Ectodermal cell (in vitro differentiated cells): ENCODE results near the gene UNKL.

Source experiments
- H3K27ac ChIP-seq: 2 replicates; pipeline ENCODE4 v1.7.0; 2013; ENCODE audit warnings: mild to moderate bottlenecking, low read depth, low read length; ENCODE audit not compliant: insufficient read depth, poor library complexity, severe bottlenecking
- H3K27me3 ChIP-seq: 2 replicates; pipeline ENCODE4 v1.7.0; 2013; ENCODE audit warnings: mild to moderate bottlenecking, low read length; ENCODE audit not compliant: insufficient read depth, control insufficient read depth, poor library complexity, severe bottlenecking
- H3K36me3 ChIP-seq: one replicate; pipeline ENCODE4 v1.7.0; 2013; ENCODE audit warnings: low read length; ENCODE audit not compliant: control insufficient read depth, insufficient read depth
- H3K4me1 ChIP-seq: one replicate; pipeline ENCODE4 v1.7.0; 2013; ENCODE audit warnings: low read length; ENCODE audit not compliant: control insufficient read depth, insufficient read depth
- H3K4me3 ChIP-seq: 2 replicates; pipeline ENCODE4 v1.7.0; 2013; ENCODE audit warnings: low read depth, low read length, control low read depth; ENCODE audit not compliant: insufficient read depth
- H3K9me3 ChIP-seq: 2 replicates; pipeline ENCODE4 v1.7.0; 2013; ENCODE audit warnings: mild to moderate bottlenecking, low read length, moderate library complexity; ENCODE audit not compliant: control insufficient read depth
- WGBS, 2 experiments: methylation state at CpG; one replicate each; pipeline ENCODE4 v1.1.7; 2013; ENCODE audit warnings: missing lambda C conversion rate in 2 of 2; 5-methylcytosine and 5-hydroxymethylcytosine counted together

The UNKL gene

DNA sequence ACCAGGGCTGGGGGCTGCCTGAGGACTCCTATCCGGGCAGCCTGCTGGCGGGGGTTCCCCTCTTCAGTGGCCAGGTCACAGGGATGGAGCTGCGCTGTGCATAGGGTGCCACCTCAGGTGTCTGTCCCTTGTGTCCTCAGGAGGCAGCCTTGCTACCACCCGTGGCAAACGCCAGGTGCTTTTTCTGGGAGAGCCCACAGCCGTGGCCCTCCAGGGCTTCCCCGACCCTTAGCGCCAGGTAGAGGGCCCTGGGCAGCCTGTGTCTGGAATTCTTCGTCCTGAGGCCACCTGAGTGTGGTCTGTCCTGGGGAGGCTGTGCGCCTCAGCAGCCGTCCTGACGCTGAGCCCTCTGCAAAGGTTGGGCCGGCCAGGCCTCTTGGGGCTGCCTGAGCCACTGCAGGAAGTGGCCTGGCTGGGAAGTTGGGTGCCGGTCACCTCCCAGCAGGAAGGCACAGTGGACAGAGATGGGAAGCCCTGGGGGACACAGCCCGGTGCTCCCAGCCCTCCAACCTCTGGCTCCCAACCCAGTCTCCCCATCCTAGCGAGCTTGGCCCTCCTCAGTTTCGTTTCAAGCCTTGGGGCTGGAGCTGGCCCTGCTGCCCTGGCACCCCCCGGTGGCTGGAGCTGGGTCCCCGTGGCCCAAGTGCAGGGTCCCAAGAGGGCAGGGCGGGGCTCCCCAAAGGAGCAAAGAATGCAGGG lies 88.7 kb downstream of the UNKL start:
- WGBS, 2 experiments = 87 to 89% methylated on average over 20 of the region's 20 CpGs
- Histone ChIP-seq H3K4me3 (no peak overlapping the region), H3K9me3 (no peaks in the 10 kb centered on the region), H3K36me3 (peaks cover 6% of the 10 kb centered on the region), H3K27me3 (peaks cover 6% of the 10 kb centered on the region), H3K27ac (no peak overlapping the region), H3K4me1 (no peaks in the 10 kb centered on the region)

DNA sequence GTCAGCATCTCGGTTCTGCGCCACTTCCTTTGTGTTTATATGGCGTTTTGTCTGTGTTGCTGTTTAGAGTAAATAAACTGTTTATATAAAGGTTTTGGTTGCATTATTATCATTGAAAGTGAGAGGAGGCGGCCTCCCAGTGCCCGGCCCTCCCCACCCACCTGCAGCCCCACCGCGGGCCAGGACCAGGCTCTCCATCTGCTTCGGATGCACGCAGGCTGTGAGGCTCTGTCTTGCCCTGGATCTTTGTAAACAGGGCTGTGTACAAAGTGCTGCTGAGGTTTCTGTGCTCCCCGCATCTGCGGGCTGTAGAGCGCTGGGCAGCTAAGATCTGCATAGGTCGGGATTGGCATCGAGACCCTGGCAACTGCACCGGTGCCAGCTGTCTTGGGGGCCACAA lies 89.2 kb downstream of the UNKL start:
- Histone ChIP-seq H3K4me3 (no peak overlapping the region), H3K36me3 (peaks cover 12% of the 10 kb centered on the region), H3K27ac (no peak overlapping the region), H3K9me3 (no peaks in the 10 kb centered on the region), H3K27me3 (peaks cover under 1% of the 10 kb centered on the region), H3K4me1 (no peaks in the 10 kb centered on the region)
- 94 to 95% methylated on average over 15 of the region's 15 CpGs for WGBS, 2 experiments

GRCh38 chr16:1324286-1324826 lies 90.1 kb downstream of the UNKL start:
- H3K4me1 ChIP-seq = no peaks in the 10 kb centered on the region
- H3K36me3 ChIP-seq = peaks cover 21% of the 10 kb centered on the region
- no peak overlapping the region for H3K27ac ChIP-seq
- no peak overlapping the region for H3K4me3 ChIP-seq
- WGBS, 2 experiments = 86 to 87% methylated on average over 22 of the region's 22 CpGs
- H3K27me3 ChIP-seq = no peaks in the 10 kb centered on the region
- H3K9me3 ChIP-seq = no peaks in the 10 kb centered on the region

DNA sequence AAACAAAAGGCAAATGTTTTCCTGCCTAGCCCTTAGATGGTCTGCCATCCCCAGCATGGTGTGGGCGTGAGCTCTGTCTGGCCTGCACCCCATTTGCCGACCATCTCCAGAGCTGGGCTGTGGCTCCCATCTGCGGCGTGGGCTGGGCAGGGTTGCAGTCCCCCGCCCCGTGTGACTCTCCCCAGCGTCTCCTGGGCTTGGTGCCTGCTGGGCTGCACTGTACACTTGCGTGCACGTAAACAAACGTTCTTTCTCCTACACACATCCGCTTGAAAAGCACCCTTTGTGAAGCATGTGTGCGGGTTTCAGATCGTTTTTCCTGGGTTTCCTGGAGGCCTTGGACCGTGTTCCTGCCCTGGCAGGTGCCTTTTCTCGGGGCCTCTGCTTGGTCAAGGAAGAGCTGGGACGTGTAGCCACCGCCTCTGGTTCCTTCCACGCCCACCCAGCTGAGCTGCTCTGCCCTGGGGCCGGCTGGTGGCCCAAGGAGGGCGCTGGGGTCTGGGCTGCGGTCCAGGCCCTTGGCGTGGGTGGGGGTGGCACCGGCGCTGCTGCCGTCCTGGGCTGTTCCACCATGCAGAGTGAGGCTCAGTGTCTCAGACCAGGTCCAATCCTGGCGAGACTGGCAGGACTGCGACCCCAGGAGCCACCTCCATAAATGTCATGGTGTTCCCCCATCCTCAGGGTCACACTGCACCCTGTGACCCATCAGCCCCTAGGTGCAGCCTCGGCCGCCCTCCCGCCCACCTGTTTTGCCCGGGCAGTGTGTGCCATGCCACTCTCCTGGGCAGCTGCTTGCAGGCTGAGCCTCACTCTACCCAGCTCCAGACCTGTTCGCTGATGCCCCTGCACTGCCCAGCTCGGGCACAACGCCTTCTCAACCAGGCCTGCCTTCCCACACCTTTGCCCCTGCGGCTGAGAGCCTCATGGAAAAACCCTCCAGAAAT lies 90.9 kb downstream of the UNKL start:
- no peak overlapping the region for H3K4me3 ChIP-seq
- H3K36me3 ChIP-seq = peaks cover 28% of the 10 kb centered on the region

DNA sequence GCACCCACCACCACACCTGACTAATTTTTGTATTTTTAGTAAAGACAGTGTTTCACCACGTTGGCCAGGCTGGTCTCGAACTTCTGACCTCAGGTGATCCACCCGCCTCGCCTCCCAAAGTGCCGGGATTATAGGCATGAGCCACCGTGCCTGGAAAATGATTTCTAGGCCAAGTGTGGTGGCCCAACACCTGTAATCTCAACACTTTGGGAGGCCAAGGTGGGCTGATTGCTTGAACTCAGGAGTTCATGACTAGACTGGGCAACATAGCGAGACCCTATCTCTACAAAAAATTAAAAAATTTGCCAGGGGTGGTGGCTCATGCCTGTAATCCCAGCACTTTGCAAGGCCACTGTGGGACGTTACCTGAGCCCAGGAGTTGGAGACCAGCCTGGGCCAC lies 92.1 kb downstream of the UNKL start:
- Histone ChIP-seq H3K27ac (no peak overlapping the region), H3K36me3 (peaks cover 39% of the 10 kb centered on the region), H3K9me3 (no peaks in the 10 kb centered on the region), H3K27me3 (no peaks in the 10 kb centered on the region), H3K4me1 (no peaks in the 10 kb centered on the region), H3K4me3 (no peak overlapping the region)
- WGBS, 2 experiments = 94 to 95% methylated on average over 8 of the region's 8 CpGs

More for the DNA sequence above, 90.9 kb downstream of the UNKL start:
- no peaks in the 10 kb centered on the region for H3K9me3 ChIP-seq
- no peaks in the 10 kb centered on the region for H3K27me3 ChIP-seq
- no peaks in the 10 kb centered on the region for H3K4me1 ChIP-seq
- 95% methylated on average over 35 of the region's 35 CpGs for WGBS, 2 experiments
- H3K27ac ChIP-seq = no peak overlapping the region

GRCh38 chr16:1320658-1321240 lies 93.8 kb downstream of the UNKL start:
- H3K9me3 ChIP-seq = no peaks in the 10 kb centered on the region
- no peaks in the 10 kb centered on the region for H3K4me1 ChIP-seq
- no peaks in the 10 kb centered on the region for H3K27me3 ChIP-seq
- no peak overlapping the region for H3K27ac ChIP-seq
- peaks cover 51% of the 10 kb centered on the region for H3K36me3 ChIP-seq
- H3K4me3 ChIP-seq = no peak overlapping the region
- WGBS, 2 experiments = 87% methylated on average over 22 of the region's 22 CpGs

- H3K4me1 ChIP-seq = no peaks in the 10 kb centered on the region
- WGBS, 2 experiments = 88 to 90% methylated on average over 12 of the region's 12 CpGs
- H3K4me3 ChIP-seq = no peak overlapping the region
- H3K9me3 ChIP-seq = no peaks in the 10 kb centered on the region
- H3K36me3 ChIP-seq = peaks cover 56% of the 10 kb centered on the region
- H3K27me3 ChIP-seq = no peaks in the 10 kb centered on the region
- no peak overlapping the region for H3K27ac ChIP-seq
These were observed 94.4 kb downstream of the UNKL start for GRCh38 chr16:1320097-1320496.

DNA sequence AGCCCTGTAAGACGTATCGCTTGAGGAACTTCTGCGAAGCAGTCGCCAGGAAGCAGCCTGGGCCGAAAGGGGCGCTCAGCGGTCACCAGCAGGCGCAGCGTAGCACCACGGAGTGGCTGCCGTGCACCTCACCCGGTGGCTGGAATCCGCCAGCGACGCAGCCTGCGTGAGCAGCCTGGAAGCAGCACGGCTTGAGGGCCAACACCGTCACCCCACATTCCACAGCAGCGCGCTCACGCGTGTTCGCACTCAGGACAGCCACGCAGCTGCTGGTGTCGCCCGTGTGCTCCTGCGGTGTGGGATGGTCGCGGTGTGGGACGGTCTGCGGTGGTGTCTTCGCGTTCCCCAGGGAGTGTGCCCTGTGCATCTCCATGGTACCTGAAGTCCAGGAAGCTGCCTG lies 95.5 kb downstream of the UNKL start:
- no peaks in the 10 kb centered on the region for H3K27me3 ChIP-seq
- H3K9me3 ChIP-seq = no peaks in the 10 kb centered on the region
- WGBS, 2 experiments = 94% methylated on average over 33 of the region's 33 CpGs
- H3K36me3 ChIP-seq = peaks cover 66% of the 10 kb centered on the region
- no peak overlapping the region for H3K27ac ChIP-seq
- no peak overlapping the region for H3K4me3 ChIP-seq
- no peaks in the 10 kb centered on the region for H3K4me1 ChIP-seq

DNA sequence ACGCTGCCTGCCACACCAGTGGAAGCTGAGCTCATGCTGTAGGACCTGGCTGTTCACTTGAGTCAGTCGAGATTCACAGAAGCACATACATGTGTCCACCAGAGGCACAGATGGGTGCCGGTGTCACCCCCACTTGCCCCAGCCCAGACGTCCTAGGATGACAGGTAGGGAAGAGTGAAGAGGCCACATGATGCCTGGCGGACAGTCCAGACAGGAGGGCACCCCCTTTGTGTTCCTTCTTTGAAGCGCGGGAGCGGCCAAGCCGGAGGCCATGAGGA lies 96.3 kb downstream of the UNKL start:
- Histone ChIP-seq H3K4me3 (no peak overlapping the region), H3K27me3 (no peaks in the 10 kb centered on the region), H3K9me3 (no peaks in the 10 kb centered on the region), H3K4me1 (no peaks in the 10 kb centered on the region), H3K27ac (no peak overlapping the region), H3K36me3 (peaks cover 70% of the 10 kb centered on the region)
- WGBS, 2 experiments = 87% methylated on average over 9 of the region's 9 CpGs
